ENCODE data around the gene NMNAT2. TPM values are rescaled to one million over a fixed set of nuclear protein-coding genes. Genes with fewer than 3 reads are reported as not detected.

Gene NMNAT2
- total and polyA plus RNA-seq, 2 of the 8 experiments (the other 6 are each of a cell fraction or from before 2014, with no cell fraction given) = 6.5 to 20.9 TPM

DNA sequence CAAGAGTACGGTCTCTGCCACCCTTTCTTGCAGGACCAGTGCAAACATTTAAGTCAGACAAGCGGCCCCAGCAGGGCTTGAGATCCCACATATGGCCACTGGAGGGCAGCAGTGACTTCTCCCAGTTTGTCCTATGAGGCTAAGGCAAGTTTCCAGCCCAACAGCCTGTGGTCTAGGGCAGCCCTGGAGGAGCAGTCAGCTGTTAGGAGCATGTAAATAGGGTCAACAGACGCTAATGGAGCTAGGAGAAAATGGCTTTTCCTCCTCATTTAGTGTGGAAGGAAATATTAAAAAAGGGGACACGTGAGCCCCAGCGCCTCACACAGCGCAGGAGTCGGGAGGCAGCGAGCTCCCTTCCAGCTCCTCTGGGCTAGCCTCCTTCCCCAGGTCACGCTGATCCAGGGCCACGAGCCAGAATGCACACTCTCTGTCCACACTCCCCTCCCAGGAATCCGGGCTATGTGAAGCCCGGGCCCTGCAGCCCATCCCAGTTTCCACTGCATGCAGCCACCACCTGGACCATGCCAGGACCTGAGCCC lies 136.6 kb downstream of the NMNAT2 start:
- peak overlapping the region; percentile 65 for H2AFZ ChIP-seq (ENCODE audit: low read length)
- no peaks in the 10 kb centered on the region for H3K79me2 ChIP-seq (ENCODE audit: control insufficient read depth in 1 of 2, insufficient read depth in 2 of 2, low read length in 2 of 2)
- H3K23me2 ChIP-seq (ENCODE audit: low read depth, low read length) = no peaks in the 10 kb centered on the region
- CTCF ChIA-PET (ENCODE audit: partially characterized antibody) = interaction anchor here (0.7 to 6.8 kb wide), 50 partner anchors 8 to 403 kb away, joined by 3 to 84 read pairs (median 4); no protein-coding TSS in a partner anchor
- no peak overlapping the region for H3K23ac ChIP-seq (ENCODE audit: insufficient read length)
- 69% methylated on average over 12 of the region's 12 CpGs; no CpG with 5 or more reads in 1 of the 2 experiments for WGBS, 2 experiments (ENCODE audit: extremely low coverage in 1 of 2, insufficient coverage in 1 of 2, insufficient read length in 1 of 2, insufficient replicate concordance in 2 of 2, low coverage in 1 of 2, low lambda C conversion rate in 2 of 2, missing lambda C conversion rate in 1 of 2)
- 0 out of 2 replicates have a peak overlapping the region, but pooled peaks have one; percentile 76 for H2BK15ac ChIP-seq (ENCODE audit: low read length)
- peak overlapping the region; percentile 68 for H3K18ac ChIP-seq (ENCODE audit: extremely low read depth, low read length)
- H3K27me3 ChIP-seq (replicated peaks in 1 of 4; ENCODE audit: control insufficient read depth in 3 of 4, extremely low read depth in 1 of 4, insufficient read depth in 3 of 4, low read length in 3 of 4) = no peaks in the 10 kb centered on the region
- no peak overlapping the region for H3K27ac ChIP-seq (ENCODE audit: low read depth, low read length)
- H3K4me3 ChIP-seq (ENCODE audit: extremely low read depth in 1 of 4, insufficient read depth in 2 of 4, low read depth in 3 of 4, low read length in 4 of 4) = no peak overlapping the region
- H2BK120ac ChIP-seq (replicated peaks; ENCODE audit: low read depth, low read length) = no peak overlapping the region
- H3K4ac ChIP-seq (replicated peaks; ENCODE audit: insufficient read length, low read depth, low read length) = peak overlapping the region; percentile 11
- no peak overlapping the region for H3K56ac ChIP-seq (replicated peaks; ENCODE audit: insufficient read length, low read depth, low read length)
- FAIRE-seq (peak; percentile 92), DNase-seq (ENCODE audit: low read depth in 1 of 2, low spot score in 2 of 2) (peak; percentile 91 to 96)
- no peaks in the 10 kb centered on the region for H3K79me1 ChIP-seq (ENCODE audit: low read depth, low read length)
- H3K14ac ChIP-seq (ENCODE audit: insufficient read length) = no peak overlapping the region
- no peak overlapping the region for H3K4me2 ChIP-seq (ENCODE audit: insufficient read depth in 1 of 2, low read depth in 2 of 2, low read length in 2 of 2)
- H4K5ac ChIP-seq (ENCODE audit: insufficient read length, low read depth, low read length) = no peak overlapping the region
- no peaks in the 10 kb centered on the region for H4K20me1 ChIP-seq (replicated peaks in 1 of 2; ENCODE audit: control insufficient read depth in 1 of 2, insufficient read depth in 2 of 2, low read length in 2 of 2)
- H2AK5ac ChIP-seq (ENCODE audit: low read depth, low read length) = 0 out of 2 replicates have a peak overlapping the region, but pooled peaks have one; percentile 41
- H2BK5ac ChIP-seq (ENCODE audit: low read depth, low read length) = peak overlapping the region; percentile 92
- H3K4me1 ChIP-seq (replicated peaks in 1 of 4; ENCODE audit: control insufficient read depth in 3 of 4, insufficient read depth in 4 of 4, low read length in 3 of 4) = peaks cover 14 to 23% (median 18%) of the 10 kb centered on the region in 4 experiments
- TF ChIP-seq, protein P1, sequence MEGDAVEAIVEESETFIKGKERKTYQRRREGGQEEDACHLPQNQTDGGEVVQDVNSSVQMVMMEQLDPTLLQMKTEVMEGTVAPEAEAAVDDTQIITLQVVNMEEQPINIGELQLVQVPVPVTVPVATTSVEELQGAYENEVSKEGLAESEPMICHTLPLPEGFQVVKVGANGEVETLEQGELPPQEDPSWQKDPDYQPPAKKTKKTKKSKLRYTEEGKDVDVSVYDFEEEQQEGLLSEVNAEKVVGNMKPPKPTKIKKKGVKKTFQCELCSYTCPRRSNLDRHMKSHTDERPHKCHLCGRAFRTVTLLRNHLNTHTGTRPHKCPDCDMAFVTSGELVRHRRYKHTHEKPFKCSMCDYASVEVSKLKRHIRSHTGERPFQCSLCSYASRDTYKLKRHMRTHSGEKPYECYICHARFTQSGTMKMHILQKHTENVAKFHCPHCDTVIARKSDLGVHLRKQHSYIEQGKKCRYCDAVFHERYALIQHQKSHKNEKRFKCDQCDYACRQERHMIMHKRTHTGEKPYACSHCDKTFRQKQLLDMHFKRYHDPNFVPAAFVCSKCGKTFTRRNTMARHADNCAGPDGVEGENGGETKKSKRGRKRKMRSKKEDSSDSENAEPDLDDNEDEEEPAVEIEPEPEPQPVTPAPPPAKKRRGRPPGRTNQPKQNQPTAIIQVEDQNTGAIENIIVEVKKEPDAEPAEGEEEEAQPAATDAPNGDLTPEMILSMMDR (IDR thresholded peaks at IDR 0.05; ENCODE audit: control extremely low read depth in 1 of 3, insufficient read depth in 1 of 3, low read depth in 1 of 3, low read length in 3 of 3) = peak; percentile 81 to 94 (median 93)
- TF ChIP-seq SIN3A (conservative IDR thresholded peaks at IDR 0.05 in 1 of 2, IDR thresholded peaks at IDR 0.05 in 1 of 2; ENCODE audit: low read depth in 1 of 2, low read length in 2 of 2) (peak in 1 of 2 experiments; percentile 70; a peak in 2 of 4 replicates), FOSL1 (IDR thresholded peaks at IDR 0.05; ENCODE audit: insufficient read depth, low read depth, low read length) (no peak), JUND (IDR thresholded peaks at IDR 0.05; ENCODE audit: low read length) (peak; percentile 29; the same call in 1 of the 2 replicates), RAD21 (IDR thresholded peaks at IDR 0.05 in 1 of 2, conservative IDR thresholded peaks at IDR 0.05 in 1 of 2; ENCODE audit: low read depth in 2 of 2, low read length in 2 of 2) (peak; percentile 95 to 98), YY1 (IDR thresholded peaks at IDR 0.05; ENCODE audit: low read depth, low read length) (0 out of 2 replicates have a peak, but pooled peaks have one; percentile 16)
- TF ChIP-seq, protein P2, sequence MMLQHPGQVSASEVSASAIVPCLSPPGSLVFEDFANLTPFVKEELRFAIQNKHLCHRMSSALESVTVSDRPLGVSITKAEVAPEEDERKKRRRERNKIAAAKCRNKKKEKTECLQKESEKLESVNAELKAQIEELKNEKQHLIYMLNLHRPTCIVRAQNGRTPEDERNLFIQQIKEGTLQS (IDR thresholded peaks at IDR 0.05; ENCODE audit: insufficient read depth, low read depth, low read length) = no peak
- no peak overlapping the region for H3K9ac ChIP-seq (replicated peaks in 1 of 4; ENCODE audit: extremely low read depth in 1 of 4, low read depth in 3 of 4, low read length in 3 of 4)
- H4K91ac ChIP-seq (replicated peaks; ENCODE audit: insufficient read length, low read length) = no peak overlapping the region
- no peak overlapping the region for H4K8ac ChIP-seq (ENCODE audit: extremely low read depth, insufficient read depth, low read length)
- no peaks in the 10 kb centered on the region for H3K36me3 ChIP-seq (ENCODE audit: control insufficient read depth in 2 of 4, insufficient read depth in 4 of 4, low read length in 3 of 4)
- H2BK20ac ChIP-seq (ENCODE audit: low read length) = peak overlapping the region; percentile 75; the same call in 1 of the 2 replicates
- no peaks in the 10 kb centered on the region for H3K9me3 ChIP-seq (ENCODE audit: insufficient read depth in 2 of 2, low read depth in 1 of 2, low read length in 1 of 2)
- POLR2A ChIA-PET (ENCODE audit: partially characterized antibody) = interaction anchor here (1.1 kb wide), 1 partner anchor 10 kb away, joined by 3 read pairs; no protein-coding TSS in a partner anchor
- peak overlapping the region; percentile 89 for H2BK12ac ChIP-seq (ENCODE audit: low read depth, low read length)
